Mammary epithelial cell (primary cell): ENCODE results near the gene MED10.

Experiments
- CTCF ChIP-seq, 2 donors: IDR thresholded peaks in 1 of 2; conservative IDR thresholded peaks in 1 of 2; 2 replicates each; pipeline ENCODE4 v1.5.1; 2011 to 2012; ENCODE audit warnings: inconsistent platforms in 2 of 2, low read length in 2 of 2, mild to moderate bottlenecking in 2 of 2, control low read depth in 1 of 2, low read depth in 1 of 2; ENCODE audit not compliant: insufficient read depth in 1 of 2; ENCODE audit errors: extremely low read depth in 1 of 2
- EZH2 ChIP-seq: IDR thresholded peaks from 2 replicates; pipeline ENCODE4 v1.6.1; 2012; ENCODE audit warnings: low read length, inconsistent platforms, borderline replicate concordance

GRCh38 chr5:6361101-6361500, 17.2 kb downstream of the MED10 start:
- TF ChIP-seq CTCF (conservative IDR thresholded peaks at IDR 0.05 in 1 of 2, IDR thresholded peaks at IDR 0.05 in 1 of 2; ENCODE audit: extremely low read depth in 1 of 2, insufficient read depth in 1 of 2, low read depth in 1 of 2, low read length in 2 of 2) (no peak), EZH2 (no peak)
